Stimulated activated effector memory CD8-positive, alpha-beta T cell treated with anti-CD3 and anti-CD28 coated beads, Interleukin-12 subunit alpha, Interleukin-12 subunit beta, amount 100 ng/mL, for 72 hours (primary cell): ENCODE data around the gene SREK1.
"Not testable (repeated sequence)": the region's sequence is repeated elsewhere in the genome, so short reads cannot be mapped to it uniquely, and the experiment has no call there.

Experiments used
- ATAC-seq: fragments of 150-1000 bp; cut with Tn5 transposase; 2 replicates; pipeline ENCODE4 v1.10.0; 2021
- DNase-seq, 2 donors: peaks; one replicate each; pipeline ENCODE4 v3.0.0; 2021 to 2022; ENCODE audit warnings: low spot score in 2 of 2
- H3K27ac Mint-ChIP-seq: one replicate; pipeline ENCODE4 v1.8.0; 2022; ENCODE audit warnings: mild to moderate bottlenecking, mixed read lengths
- H3K36me3 Mint-ChIP-seq: one replicate; pipeline ENCODE4 v1.8.0; 2022; ENCODE audit warnings: mild to moderate bottlenecking, mixed read lengths
- H3K4me1 Mint-ChIP-seq: one replicate; pipeline ENCODE4 v1.8.0; 2022; ENCODE audit warnings: mixed read lengths
- H3K4me3 Mint-ChIP-seq: one replicate; pipeline ENCODE4 v1.8.0; 2022; ENCODE audit warnings: mild to moderate bottlenecking, mixed read lengths
- H3K9me3 Mint-ChIP-seq: one replicate; pipeline ENCODE4 v1.8.0; 2022; ENCODE audit warnings: mixed read lengths

Gene SREK1, protein sequence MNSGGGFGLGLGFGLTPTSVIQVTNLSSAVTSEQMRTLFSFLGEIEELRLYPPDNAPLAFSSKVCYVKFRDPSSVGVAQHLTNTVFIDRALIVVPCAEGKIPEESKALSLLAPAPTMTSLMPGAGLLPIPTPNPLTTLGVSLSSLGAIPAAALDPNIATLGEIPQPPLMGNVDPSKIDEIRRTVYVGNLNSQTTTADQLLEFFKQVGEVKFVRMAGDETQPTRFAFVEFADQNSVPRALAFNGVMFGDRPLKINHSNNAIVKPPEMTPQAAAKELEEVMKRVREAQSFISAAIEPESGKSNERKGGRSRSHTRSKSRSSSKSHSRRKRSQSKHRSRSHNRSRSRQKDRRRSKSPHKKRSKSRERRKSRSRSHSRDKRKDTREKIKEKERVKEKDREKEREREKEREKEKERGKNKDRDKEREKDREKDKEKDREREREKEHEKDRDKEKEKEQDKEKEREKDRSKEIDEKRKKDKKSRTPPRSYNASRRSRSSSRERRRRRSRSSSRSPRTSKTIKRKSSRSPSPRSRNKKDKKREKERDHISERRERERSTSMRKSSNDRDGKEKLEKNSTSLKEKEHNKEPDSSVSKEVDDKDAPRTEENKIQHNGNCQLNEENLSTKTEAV

DNA sequence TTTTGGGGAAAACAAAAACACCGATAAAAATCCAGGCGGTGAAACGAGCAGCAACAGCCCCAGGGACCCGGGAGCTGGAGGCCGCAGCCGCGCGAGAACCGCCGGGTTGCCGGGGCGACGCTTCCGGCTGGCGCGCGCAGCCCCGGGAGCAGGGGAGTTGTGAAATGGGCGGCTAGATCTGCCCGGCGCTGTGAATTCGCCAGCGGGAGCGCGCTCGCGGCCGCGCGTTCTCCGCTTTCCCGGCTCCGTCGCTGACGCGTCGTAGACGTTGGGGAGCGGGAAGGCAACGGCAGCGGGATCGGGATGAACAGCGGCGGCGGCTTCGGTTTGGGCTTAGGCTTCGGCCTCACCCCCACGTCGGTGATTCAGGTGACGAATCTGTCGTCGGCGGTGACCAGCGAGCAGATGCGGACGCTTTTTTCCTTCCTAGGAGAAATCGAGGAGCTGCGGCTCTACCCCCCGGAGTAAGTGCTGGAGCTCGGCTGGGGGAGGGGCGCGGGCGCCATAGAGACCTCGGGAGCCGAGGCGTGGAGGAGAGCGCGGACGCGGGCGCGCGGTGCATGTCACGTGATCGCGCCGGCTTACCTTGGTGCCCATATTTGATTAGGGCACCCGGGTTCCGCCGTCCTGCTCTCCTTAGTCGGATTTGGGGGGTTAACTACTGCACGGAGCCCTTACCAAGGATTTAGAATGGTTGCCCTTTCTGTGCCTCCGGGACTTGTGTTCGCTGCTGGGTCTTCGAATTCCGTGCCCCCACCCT lies at the start of gene SREK1:
Gene SREK1, plus strand, starts transcription at position 227 of the 760 bp plus-strand sequence. Its CDS starts 77 bp downstream, at position 304.
- peak within 1 kb of the TSS; percentile 100 for H3K27ac Mint-ChIP-seq
- no peaks in the 10 kb centered on the region for H3K9me3 Mint-ChIP-seq
- H3K4me1 Mint-ChIP-seq = peaks cover 32% of the 10 kb centered on the region
- ATAC-seq (peak; percentile 94), DNase-seq (peak; percentile 80 to 93)
- peaks cover 22% of the 10 kb centered on the region for H3K36me3 Mint-ChIP-seq
- peak within 1 kb of the TSS; percentile 98 for H3K4me3 Mint-ChIP-seq

DNA sequence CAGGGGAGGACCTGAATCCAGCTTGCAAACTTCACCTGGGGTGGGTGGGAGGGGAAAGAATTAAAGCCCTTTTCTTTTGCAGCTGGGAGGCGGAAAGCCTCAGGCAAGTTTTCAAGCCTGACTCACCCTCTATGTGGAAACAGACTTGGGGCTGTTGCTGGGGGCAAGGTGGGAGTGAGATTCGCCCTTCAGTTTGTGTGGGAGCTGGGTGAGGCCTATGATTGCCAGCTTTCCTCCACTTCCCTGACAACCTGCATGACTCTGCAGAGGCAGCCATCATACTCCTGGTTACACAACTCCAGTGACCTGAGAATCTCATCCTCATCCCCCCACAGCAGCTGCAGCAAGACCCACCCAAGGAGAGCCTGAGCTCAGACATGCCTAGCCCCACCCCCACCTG lies 43.2 kb upstream of the SREK1 start:
- H3K27ac Mint-ChIP-seq = no peak overlapping the region
- H3K36me3 Mint-ChIP-seq = no peaks in the 10 kb centered on the region
- no peak overlapping the region for H3K4me3 Mint-ChIP-seq
- DNase-seq = no peak
- no peaks in the 10 kb centered on the region for H3K4me1 Mint-ChIP-seq
- no peak for ATAC-seq
- H3K9me3 Mint-ChIP-seq = peaks cover 46% of the 10 kb centered on the region

DNA sequence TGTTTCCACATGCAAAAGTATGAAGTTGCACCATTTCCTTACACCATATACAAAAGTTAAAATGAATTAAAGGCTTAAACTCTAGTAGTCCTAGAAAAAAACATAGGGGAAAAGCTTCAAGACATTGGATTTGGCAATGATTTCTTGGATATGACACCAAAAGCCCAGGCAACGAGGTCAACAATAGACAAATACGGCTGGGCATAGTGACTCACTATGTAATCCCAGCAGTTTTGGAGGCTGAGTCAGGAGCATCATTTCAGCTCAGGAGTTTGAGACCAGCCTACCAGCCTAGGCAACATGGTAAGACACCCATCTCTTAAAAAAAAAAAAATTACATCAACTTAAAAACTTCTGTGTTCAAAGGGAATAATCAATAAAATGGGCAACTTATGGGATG lies 30.9 kb upstream of the SREK1 start:
- Mint-ChIP-seq H3K4me1 (no peaks in the 10 kb centered on the region), H3K27ac (no peak overlapping the region), H3K36me3 (no peaks in the 10 kb centered on the region), H3K4me3 (no peak overlapping the region), H3K9me3 (peaks cover 12% of the 10 kb centered on the region)
- no peak for ATAC-seq
- DNase-seq = no peak

DNA sequence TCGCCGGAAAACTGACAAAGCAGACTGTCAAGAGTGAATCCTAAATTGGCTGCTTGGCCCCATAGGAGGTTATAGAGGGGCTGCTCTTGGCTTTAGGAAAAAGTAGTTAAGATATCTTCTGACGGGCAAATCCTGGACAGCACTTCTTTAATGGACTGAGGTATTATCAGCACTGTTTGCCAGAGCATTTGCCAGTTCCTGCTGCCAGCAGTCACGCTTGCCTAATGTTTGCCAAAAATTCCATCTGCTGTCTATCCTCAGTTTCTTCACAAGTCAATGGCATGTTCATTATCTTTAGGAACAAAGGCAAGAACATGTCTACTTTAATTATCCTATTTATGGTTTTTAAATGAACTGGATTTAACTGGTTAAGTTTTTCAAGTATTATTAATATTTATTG lies 25.8 kb upstream of the SREK1 start:
- no peak for ATAC-seq

DNA sequence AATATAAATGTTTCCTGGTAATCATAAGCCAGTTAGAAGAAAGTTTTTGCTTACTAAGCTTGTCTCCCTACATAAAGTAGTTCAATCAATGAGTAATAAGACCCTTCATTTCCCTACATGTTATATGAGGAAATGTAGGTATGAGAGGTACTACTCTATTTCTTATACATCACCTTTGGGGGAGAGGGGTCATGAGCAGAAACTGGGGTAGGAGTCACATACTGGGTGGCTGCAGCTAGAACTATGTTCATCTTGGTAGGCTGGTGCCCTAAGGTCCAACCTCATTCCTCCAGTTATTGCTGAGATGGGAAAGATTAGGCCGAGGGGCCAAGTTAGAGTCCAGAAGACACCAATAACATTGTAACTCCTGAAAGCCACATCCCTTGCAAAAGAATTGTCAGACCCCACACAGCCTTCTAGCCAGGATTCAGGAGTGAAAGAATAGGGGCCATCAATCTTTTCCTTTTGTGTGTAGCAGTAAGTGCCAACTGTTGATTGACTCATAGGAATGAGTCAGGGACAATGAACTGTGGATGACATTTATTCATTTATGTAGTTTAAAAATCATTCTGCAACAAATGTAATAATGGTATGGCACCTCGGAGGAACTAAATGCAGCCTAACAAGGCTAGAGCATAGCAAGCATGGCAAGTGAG lies 21.6 kb upstream of the SREK1 start:
- DNase-seq (no peak), ATAC-seq (peak; percentile 78)
- Mint-ChIP-seq H3K4me3 (no peak overlapping the region), H3K27ac (no peak overlapping the region), H3K36me3 (no peaks in the 10 kb centered on the region), H3K9me3 (no peaks in the 10 kb centered on the region), H3K4me1 (peaks cover 5% of the 10 kb centered on the region)

More for the DNA sequence above, 25.8 kb upstream of the SREK1 start:
- peaks cover 5% of the 10 kb centered on the region for H3K4me1 Mint-ChIP-seq
- no peak overlapping the region for H3K4me3 Mint-ChIP-seq
- H3K36me3 Mint-ChIP-seq = no peaks in the 10 kb centered on the region
- no peak for DNase-seq
- H3K9me3 Mint-ChIP-seq = peaks cover 5% of the 10 kb centered on the region
- no peak overlapping the region for H3K27ac Mint-ChIP-seq

DNA sequence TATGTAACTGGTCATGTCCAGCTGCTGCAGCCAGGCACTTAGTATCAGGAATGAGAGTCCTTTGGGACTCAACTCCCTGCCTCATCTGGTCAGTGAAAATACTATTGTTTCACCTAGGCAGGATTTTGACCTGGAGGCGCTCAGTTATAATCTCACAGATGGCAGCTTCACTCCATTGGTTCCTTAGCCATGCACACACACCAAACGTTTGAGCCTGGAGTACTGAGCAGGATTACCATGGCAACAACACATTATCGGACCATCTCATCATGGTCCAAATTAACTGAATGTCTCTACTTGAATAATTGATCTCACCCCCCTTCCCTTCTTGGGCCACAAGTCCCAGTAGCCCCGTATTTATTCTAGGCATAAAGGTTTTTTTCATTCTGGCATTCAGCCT lies 15.0 kb upstream of the SREK1 start:
- ATAC-seq = no peak

DNA sequence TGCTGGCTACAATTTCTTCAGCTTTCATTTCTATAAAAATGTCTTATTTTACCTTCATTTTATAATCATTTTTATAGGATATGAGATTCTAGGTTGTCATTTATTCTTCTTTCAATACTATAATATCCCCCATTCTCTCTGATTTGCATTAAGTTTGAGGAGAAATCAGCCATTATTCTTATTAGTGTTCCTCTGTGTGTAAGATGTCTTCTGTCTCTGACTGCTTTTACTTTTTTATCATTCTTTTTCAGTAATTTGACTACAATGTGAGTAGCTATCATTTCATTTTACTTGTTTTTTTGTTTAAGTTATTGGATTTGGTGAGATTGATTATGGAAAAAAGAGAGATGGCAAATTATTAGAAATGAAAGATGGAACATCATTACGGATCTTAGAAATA lies 13.6 kb upstream of the SREK1 start:
- H3K36me3 Mint-ChIP-seq = no peaks in the 10 kb centered on the region
- H3K9me3 Mint-ChIP-seq = peaks cover 3% of the 10 kb centered on the region

More for the DNA sequence above, 15.0 kb upstream of the SREK1 start:
- Mint-ChIP-seq H3K9me3 (peaks cover 3% of the 10 kb centered on the region), H3K27ac (no peak overlapping the region), H3K4me3 (no peak overlapping the region), H3K36me3 (no peaks in the 10 kb centered on the region), H3K4me1 (no peaks in the 10 kb centered on the region)
- DNase-seq = no peak

DNA sequence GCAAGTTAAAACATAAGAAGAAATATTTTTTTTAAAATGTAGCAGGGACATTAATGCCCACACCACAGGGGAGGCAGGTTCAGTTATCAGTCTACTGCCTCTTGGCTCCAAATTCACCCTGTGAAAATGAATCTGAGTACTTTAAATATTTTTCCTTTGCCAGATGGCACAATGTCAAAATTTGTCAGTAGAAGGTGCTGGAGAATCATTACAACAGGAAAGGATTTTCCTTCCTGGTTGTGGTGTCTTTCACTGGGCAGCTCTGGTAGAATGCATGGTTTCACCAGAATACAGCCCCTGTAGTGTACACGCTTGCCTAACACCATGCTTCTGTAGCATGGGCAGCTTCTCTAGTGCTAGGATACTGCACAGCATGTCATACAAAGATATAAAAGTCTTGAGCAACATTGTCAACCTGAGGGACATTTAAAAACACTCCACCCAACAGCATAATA lies 9.7 kb upstream of the SREK1 start:
- no peaks in the 10 kb centered on the region for H3K36me3 Mint-ChIP-seq
- no peak overlapping the region for H3K27ac Mint-ChIP-seq
- H3K9me3 Mint-ChIP-seq = peaks cover 2% of the 10 kb centered on the region
- H3K4me3 Mint-ChIP-seq = no peak overlapping the region
- ATAC-seq = no peak
- DNase-seq = no peak
- H3K4me1 Mint-ChIP-seq = no peaks in the 10 kb centered on the region

More for the DNA sequence above, 13.6 kb upstream of the SREK1 start:
- Mint-ChIP-seq H3K27ac (no peak overlapping the region), H3K4me3 (no peak overlapping the region), H3K4me1 (no peaks in the 10 kb centered on the region)
- ATAC-seq = no peak
- no peak for DNase-seq

DNA sequence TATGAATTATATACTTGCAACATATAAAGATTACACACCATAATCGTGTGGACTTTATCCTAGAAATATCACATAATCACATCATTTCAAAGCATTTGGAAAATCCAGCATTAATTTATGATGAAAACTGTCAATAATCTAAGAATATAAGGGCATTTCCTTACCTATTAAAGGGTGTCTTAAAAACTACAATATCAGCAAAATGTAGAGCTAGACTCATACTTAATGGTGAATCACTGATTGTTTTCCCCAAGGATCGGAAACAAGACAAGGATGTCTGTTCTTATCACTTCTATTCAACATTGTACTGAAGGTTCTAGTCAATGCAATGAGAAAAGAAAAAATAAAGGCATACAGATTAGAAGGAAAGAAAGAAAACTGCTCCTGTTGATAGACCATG lies 8.0 kb upstream of the SREK1 start:
- no peaks in the 10 kb centered on the region for H3K9me3 Mint-ChIP-seq
- H3K4me1 Mint-ChIP-seq = no peaks in the 10 kb centered on the region
- no peak overlapping the region for H3K4me3 Mint-ChIP-seq
- ATAC-seq (no peak), DNase-seq (no peak)
- no peak overlapping the region for H3K27ac Mint-ChIP-seq
- no peaks in the 10 kb centered on the region for H3K36me3 Mint-ChIP-seq

DNA sequence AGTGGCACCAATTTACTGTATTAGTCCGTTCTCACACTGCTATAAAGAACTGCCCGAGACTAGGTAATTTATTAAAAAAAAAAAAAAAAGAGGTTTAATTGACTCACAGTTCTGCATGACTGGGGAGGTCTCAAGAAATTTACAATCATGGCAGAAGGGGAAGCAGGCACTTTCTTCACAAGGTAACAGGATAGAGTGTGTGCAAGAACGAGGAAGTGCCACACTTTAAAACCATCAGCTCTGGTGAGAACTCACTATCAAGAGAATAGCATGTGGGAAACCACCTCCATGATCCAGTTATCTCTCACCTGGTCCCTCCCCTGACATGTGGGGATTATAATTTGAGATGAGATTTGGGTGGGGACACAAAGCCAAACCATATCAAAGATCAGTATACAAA lies 7.2 kb upstream of the SREK1 start:
- not testable (repeated sequence) for H3K27ac Mint-ChIP-seq, ATAC-seq, H3K4me1 Mint-ChIP-seq, DNase-seq, H3K36me3 Mint-ChIP-seq, H3K4me3 Mint-ChIP-seq, H3K9me3 Mint-ChIP-seq

DNA sequence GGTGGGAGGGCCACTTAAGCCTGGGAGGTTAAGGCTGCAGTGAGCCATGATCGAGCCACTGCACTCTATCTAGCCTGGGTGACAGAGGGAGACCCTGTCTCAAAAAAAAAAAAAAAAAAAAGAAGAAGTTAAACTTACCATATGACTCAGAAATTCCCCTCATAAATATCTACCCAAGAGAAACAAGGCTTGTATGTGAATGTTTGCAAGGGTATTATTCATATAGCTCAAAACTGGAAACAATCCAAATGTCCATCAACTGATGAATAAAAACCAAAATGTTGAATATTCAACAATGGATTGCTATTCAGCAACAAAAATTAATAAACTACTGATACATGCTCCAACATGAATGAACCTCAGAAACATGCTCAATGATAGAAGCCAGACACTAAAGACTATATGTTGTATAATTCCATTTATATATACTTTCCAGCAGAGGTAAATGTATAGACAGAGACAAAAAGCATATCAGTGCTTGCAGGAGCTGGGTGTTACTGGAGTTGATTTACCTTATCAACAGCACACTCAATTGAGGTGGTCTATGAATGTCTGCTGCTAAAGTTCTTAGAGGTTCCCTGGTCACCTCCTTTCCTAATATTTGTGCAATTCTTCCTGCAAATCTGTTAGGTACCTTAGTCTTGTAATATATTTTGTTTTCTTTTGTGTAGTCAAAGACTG lies 5.3 kb upstream of the SREK1 start:
- Mint-ChIP-seq H3K4me1 (peaks cover 9% of the 10 kb centered on the region), H3K36me3 (peaks cover 3% of the 10 kb centered on the region), H3K9me3 (no peaks in the 10 kb centered on the region), H3K27ac (no peak overlapping the region), H3K4me3 (no peak overlapping the region)
- ATAC-seq (no peak), DNase-seq (no peak)

DNA sequence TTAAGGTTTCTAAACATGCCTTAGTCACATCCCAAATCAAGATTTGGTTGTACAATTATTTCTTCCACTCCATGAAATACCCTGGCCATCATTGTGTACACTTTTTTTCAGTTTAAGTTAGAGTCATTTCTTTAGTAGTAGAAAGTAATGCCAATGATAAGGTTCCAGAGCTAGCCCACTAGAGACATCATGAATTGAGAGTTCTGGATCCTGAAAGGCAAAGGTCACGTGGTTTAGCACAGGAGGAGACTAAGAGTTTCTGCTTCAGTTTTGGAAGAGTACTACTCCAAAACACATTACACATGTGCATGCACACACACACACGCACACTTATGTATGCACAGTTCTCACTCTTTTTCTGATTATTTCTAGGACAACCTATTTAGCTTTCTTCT lies 4.8 kb upstream of the SREK1 start:
- H3K4me1 Mint-ChIP-seq = peaks cover 10% of the 10 kb centered on the region
- H3K36me3 Mint-ChIP-seq = peaks cover 8% of the 10 kb centered on the region
- DNase-seq = no peak
- H3K27ac Mint-ChIP-seq = no peak overlapping the region
- H3K9me3 Mint-ChIP-seq = no peaks in the 10 kb centered on the region
- ATAC-seq = no peak
- no peak overlapping the region for H3K4me3 Mint-ChIP-seq

DNA sequence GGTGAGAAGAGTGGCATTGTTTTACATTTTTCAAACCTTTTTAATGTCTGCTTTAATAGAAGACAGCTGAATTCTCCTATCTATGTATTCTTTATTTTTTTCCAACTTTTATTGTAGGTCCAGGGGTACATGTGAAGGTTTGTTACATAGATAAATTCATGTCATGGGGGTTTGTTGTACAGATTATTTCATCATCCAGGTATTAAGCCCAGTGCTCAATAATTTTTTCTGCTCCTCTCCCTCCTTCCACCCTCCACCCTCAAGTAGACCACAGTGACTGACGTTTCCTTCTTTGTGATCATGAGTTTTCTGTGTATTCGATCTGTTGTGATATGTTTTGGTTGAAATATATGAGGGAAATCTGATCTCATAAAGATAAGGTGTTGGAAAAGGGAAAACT lies 1.7 kb upstream of the SREK1 start:
- no peak overlapping the region for H3K4me3 Mint-ChIP-seq

DNA sequence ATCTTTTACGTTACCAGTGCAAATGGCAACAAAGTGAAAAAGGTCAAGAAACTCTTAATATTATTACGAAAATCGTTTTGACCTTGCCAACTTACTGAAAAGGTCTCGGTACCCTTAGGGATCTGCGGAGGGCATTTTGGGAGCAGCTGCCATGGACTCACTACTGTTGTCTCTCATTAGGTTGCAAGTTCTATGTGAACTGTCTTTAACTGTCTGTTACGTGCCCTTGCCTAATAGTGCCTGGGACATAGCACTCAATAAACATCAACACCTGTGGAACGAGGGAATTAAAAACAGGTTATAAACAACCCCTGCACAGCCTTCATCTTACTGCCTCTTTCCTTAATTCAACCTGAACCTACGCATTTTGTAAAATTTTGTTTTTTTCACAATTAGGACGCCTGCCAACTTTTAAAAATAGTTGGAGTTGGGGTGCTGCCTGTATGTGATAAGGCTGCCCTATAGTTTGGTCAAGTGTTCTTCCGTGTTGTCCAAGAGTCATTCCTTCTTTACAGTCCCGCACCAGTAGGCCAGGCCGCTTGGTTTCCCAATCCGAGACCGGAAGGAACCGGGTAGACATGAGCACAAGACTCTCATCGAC lies 527 bp upstream of the SREK1 start:
- Mint-ChIP-seq H3K9me3 (no peaks in the 10 kb centered on the region), H3K4me1 (peaks cover 32% of the 10 kb centered on the region), H3K36me3 (peaks cover 15% of the 10 kb centered on the region), H3K4me3 (peak overlapping the region; percentile 98), H3K27ac (peak overlapping the region; percentile 100)
- ATAC-seq (peak; percentile 25), DNase-seq (no peak)

More for the DNA sequence above, 1.7 kb upstream of the SREK1 start:
- Mint-ChIP-seq H3K36me3 (peaks cover 15% of the 10 kb centered on the region), H3K9me3 (no peaks in the 10 kb centered on the region), H3K4me1 (peaks cover 25% of the 10 kb centered on the region), H3K27ac (no peak overlapping the region)
- no peak for DNase-seq
- no peak for ATAC-seq
